ENCODE measurements around the gene CCDC24. TPM values are rescaled to one million over a fixed set of nuclear protein-coding genes. Genes with fewer than 3 reads are reported as not detected.

Gene CCDC24
- polyA plus RNA-seq, 3 donors, result 1.1 to 3.0 (median 1.9) TPM

DNA sequence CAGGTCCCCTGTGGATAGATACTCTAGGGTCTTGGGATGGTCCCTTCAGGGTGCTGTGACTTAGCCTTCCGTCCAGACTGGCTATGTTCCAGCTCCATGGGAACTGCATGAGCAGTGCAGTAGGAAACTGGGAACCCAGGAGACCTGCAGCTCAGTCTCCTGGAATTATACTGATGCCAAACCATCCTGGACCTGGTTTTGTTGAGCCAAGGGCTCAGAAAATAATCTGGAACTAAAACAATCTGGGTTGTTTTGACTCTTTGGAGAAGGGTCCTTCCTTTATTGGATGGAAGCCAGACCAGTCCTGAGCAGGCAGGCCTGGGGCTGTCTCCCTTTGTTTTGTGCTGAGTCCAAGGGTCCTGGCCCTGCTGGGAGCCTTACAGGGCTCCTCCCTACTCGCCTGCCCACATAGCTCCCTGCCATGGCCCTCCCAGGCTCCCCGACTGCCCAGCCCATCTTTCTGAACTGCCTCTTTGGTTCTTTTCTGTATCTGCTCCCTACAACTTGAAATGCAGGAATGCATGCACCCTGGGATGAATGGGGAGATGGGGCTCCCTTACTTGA, 43.4 kb upstream of the CCDC24 start:
- intact Hi-C loops (cut with micrococcal nuclease), result loop anchor here in 1 of 2 donors (2.0 to 10.0 kb wide), 3 partner anchors 27 to 293 kb away; partner anchors contain the start of genes ATP6V0B, KDM4A and ST3GAL3
- Histone ChIP-seq H3K4me2 (replicated peaks; ENCODE audit: extremely low read depth, low read length, poor library complexity, severe bottlenecking) (peak overlapping the region; percentile 98), H3K27me3 (ENCODE audit: control insufficient read depth in 2 of 2, insufficient read depth in 2 of 2, low read length in 2 of 2) (no peaks in the 10 kb centered on the region), H3K27ac (ENCODE audit: low read depth in 1 of 2, low read length in 2 of 2) (peak overlapping the region in 1 of 2 donors; percentile 98), H3K36me3 (replicated peaks in 1 of 2; ENCODE audit: control insufficient read depth in 1 of 2, insufficient read depth in 2 of 2, low read length in 2 of 2) (peaks cover 12 to 25% of the 10 kb centered on the region in 2 donors), H3K9me3 (replicated peaks in 1 of 2; ENCODE audit: control insufficient read depth in 1 of 2, insufficient read depth in 1 of 2, low read length in 2 of 2) (no peaks in the 10 kb centered on the region), H3K4me1 (ENCODE audit: control insufficient read depth in 1 of 2, insufficient read depth in 2 of 2, low read length in 2 of 2) (peaks cover 20 to 25% of the 10 kb centered on the region in 2 donors), H3K4me3 (replicated peaks in 1 of 3; ENCODE audit: low read depth in 2 of 3, low read length in 3 of 3) (peak overlapping the region in 1 of 3 experiments; percentile 91), H4K20me1 (ENCODE audit: insufficient read depth, low read length) (peaks cover 4% of the 10 kb centered on the region), H3K9ac (ENCODE audit: insufficient read depth, low read length, poor library complexity, severe bottlenecking) (no peak overlapping the region), H2AFZ (ENCODE audit: insufficient read depth, low read depth, low read length, poor library complexity, severe bottlenecking) (no peak overlapping the region), H3K79me2 (ENCODE audit: insufficient read depth, low read length) (peaks cover 23% of the 10 kb centered on the region)
- 85% methylated on average over 2 of the region's 3 CpGs for WGBS (ENCODE audit: insufficient coverage)
- H3K9me3 Mint-ChIP-seq, result no peaks in the 10 kb centered on the region
- H3K27ac Mint-ChIP-seq, result peak overlapping the region in 5 of 7 donors; percentile 66 to 98 (median 96)
- H3K27me3 Mint-ChIP-seq (ENCODE audit: low read depth in 3 of 3), result no peaks in the 10 kb centered on the region
- TF ChIP-seq, protein P1, sequence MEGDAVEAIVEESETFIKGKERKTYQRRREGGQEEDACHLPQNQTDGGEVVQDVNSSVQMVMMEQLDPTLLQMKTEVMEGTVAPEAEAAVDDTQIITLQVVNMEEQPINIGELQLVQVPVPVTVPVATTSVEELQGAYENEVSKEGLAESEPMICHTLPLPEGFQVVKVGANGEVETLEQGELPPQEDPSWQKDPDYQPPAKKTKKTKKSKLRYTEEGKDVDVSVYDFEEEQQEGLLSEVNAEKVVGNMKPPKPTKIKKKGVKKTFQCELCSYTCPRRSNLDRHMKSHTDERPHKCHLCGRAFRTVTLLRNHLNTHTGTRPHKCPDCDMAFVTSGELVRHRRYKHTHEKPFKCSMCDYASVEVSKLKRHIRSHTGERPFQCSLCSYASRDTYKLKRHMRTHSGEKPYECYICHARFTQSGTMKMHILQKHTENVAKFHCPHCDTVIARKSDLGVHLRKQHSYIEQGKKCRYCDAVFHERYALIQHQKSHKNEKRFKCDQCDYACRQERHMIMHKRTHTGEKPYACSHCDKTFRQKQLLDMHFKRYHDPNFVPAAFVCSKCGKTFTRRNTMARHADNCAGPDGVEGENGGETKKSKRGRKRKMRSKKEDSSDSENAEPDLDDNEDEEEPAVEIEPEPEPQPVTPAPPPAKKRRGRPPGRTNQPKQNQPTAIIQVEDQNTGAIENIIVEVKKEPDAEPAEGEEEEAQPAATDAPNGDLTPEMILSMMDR (IDR thresholded peaks at IDR 0.05), result no peak
- peaks cover 14 to 20% of the 10 kb centered on the region in 2 donors for H3K36me3 Mint-ChIP-seq
- H3K4me3 Mint-ChIP-seq, result peak overlapping the region; percentile 88 to 95
- peaks cover 44% of the 10 kb centered on the region for H3K4me1 Mint-ChIP-seq
- no peak for DNase-seq

DNA sequence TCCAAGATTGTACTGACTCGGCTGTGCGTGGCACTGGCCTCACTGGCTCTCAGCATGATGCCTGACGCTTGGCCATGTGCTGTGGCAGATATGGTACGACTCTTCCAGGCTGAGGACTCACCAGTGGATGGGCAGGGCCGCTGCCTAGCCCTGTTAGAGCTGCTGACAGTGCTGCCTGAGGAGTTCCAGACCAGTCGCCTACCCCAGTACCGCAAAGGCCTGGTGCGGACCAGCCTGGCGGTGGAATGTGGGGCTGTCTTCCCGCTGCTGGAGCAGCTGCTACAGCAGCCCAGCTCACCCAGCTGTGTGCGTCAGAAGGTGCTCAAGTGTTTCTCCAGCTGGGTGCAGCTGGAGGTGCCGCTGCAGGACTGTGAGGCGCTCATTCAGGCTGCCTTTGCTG, 41.7 kb upstream of the CCDC24 start:
- Mint-ChIP-seq H3K36me3 (peaks cover 14 to 26% of the 10 kb centered on the region in 2 donors), H3K27me3 (ENCODE audit: low read depth in 3 of 3) (no peaks in the 10 kb centered on the region), H3K9me3 (no peaks in the 10 kb centered on the region), H3K4me3 (no peak overlapping the region), H3K27ac (peak overlapping the region in 1 of 7 donors; percentile 49), H3K4me1 (peaks cover 41% of the 10 kb centered on the region)
- peaks cover 12 to 25% of the 10 kb centered on the region in 2 donors for H3K36me3 ChIP-seq (replicated peaks in 1 of 2; ENCODE audit: control insufficient read depth in 1 of 2, insufficient read depth in 2 of 2, low read length in 2 of 2)
- peaks cover 4% of the 10 kb centered on the region for H4K20me1 ChIP-seq (ENCODE audit: insufficient read depth, low read length)
- DNase-seq, result no peak
- H3K9ac ChIP-seq (ENCODE audit: insufficient read depth, low read length, poor library complexity, severe bottlenecking), result no peak overlapping the region
- no peak overlapping the region for H3K4me3 ChIP-seq (replicated peaks in 1 of 3; ENCODE audit: low read depth in 2 of 3, low read length in 3 of 3)
- WGBS (ENCODE audit: insufficient coverage), result 95% methylated on average over 13 of the region's 13 CpGs
- TF ChIP-seq, protein P1 (IDR thresholded peaks at IDR 0.05), result no peak
- no peaks in the 10 kb centered on the region for H3K9me3 ChIP-seq (replicated peaks in 1 of 2; ENCODE audit: control insufficient read depth in 1 of 2, insufficient read depth in 1 of 2, low read length in 2 of 2)
- intact Hi-C loops (cut with micrococcal nuclease), result loop anchor here in 1 of 2 donors (5.0 to 10.0 kb wide), 2 partner anchors 242 to 295 kb away; partner anchors contain the start of genes KDM4A and ST3GAL3
- H3K79me2 ChIP-seq (ENCODE audit: insufficient read depth, low read length), result peaks cover 23% of the 10 kb centered on the region
- H3K27ac ChIP-seq (ENCODE audit: low read depth in 1 of 2, low read length in 2 of 2), result no peak overlapping the region
- H2AFZ ChIP-seq (ENCODE audit: insufficient read depth, low read depth, low read length, poor library complexity, severe bottlenecking), result no peak overlapping the region
- H3K4me2 ChIP-seq (replicated peaks; ENCODE audit: extremely low read depth, low read length, poor library complexity, severe bottlenecking), result no peak overlapping the region
- no peaks in the 10 kb centered on the region for H3K27me3 ChIP-seq (ENCODE audit: control insufficient read depth in 2 of 2, insufficient read depth in 2 of 2, low read length in 2 of 2)
- peaks cover 20 to 25% of the 10 kb centered on the region in 2 donors for H3K4me1 ChIP-seq (ENCODE audit: control insufficient read depth in 1 of 2, insufficient read depth in 2 of 2, low read length in 2 of 2)

All from CD14-positive monocyte (primary cell).